ENCODE measurements around the gene GDF11.

- TF ChIP-seq CTCF (IDR thresholded peaks at IDR 0.05 in 8 of 11, conservative IDR thresholded peaks at IDR 0.05 in 3 of 11) (peak in 1 of 11 experiments; percentile 3), POLR2A (IDR thresholded peaks at IDR 0.05) (no peak)
These were observed 3.9 kb upstream of the GDF11 start for GRCh38 chr12:55739025-55739378.

Measured in spleen (tissue), 7 donors.